GM10266 (cell line): Measurements from ENCODE around the gene EVA1A.

ENCODE experiments used
- DNase-seq: peaks from one replicate; pipeline ENCODE4 v3.0.0; 2012; ENCODE audit errors: extremely low spot score
- TF ChIP-seq, protein P1 (sequence below): IDR thresholded peaks from 2 replicates; pipeline ENCODE4 v1.5.1; 2012; ENCODE audit warnings: mild to moderate bottlenecking, low read depth; ENCODE audit not compliant: control insufficient read depth, insufficient read depth; ENCODE audit errors: missing control alignments

Gene EVA1A

DNA sequence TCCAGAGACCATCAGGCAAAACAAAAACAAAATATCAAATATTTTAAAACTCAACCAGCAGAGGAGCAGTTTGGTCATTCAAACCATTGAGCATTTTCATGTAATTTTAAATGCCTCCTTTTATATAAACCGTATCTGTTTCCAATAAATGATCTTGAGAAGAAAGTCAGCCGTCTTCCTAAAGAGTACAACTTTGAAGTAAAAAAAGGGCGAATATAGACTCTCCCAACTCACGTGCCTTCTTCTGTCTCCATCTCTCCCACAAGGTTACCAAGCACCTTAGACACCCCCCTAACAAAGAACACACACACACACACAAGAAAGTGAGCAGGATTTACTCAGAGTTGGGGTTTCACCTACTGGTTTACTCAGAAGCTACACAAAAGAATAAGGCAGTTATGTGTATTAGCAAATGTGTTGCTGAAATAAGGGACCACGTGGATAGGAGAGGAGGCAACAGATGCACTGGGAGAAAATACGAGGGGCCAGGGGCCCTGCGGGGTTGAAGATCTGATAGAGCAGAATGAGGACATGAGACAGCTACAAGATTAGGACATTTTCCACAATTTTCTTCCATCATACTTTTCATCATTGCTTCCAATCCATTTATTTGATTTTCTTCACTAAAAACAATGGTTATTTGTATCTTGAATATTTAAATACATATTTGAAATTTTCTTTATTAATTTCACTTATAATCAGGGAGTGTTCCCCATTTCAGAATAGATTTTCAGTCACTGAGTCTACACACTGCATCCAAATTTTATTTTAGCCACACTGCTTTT, 45.0 kb downstream of the EVA1A start:
- no peak for DNase-seq
- TF ChIP-seq, protein P1, sequence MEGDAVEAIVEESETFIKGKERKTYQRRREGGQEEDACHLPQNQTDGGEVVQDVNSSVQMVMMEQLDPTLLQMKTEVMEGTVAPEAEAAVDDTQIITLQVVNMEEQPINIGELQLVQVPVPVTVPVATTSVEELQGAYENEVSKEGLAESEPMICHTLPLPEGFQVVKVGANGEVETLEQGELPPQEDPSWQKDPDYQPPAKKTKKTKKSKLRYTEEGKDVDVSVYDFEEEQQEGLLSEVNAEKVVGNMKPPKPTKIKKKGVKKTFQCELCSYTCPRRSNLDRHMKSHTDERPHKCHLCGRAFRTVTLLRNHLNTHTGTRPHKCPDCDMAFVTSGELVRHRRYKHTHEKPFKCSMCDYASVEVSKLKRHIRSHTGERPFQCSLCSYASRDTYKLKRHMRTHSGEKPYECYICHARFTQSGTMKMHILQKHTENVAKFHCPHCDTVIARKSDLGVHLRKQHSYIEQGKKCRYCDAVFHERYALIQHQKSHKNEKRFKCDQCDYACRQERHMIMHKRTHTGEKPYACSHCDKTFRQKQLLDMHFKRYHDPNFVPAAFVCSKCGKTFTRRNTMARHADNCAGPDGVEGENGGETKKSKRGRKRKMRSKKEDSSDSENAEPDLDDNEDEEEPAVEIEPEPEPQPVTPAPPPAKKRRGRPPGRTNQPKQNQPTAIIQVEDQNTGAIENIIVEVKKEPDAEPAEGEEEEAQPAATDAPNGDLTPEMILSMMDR: no peak

DNA sequence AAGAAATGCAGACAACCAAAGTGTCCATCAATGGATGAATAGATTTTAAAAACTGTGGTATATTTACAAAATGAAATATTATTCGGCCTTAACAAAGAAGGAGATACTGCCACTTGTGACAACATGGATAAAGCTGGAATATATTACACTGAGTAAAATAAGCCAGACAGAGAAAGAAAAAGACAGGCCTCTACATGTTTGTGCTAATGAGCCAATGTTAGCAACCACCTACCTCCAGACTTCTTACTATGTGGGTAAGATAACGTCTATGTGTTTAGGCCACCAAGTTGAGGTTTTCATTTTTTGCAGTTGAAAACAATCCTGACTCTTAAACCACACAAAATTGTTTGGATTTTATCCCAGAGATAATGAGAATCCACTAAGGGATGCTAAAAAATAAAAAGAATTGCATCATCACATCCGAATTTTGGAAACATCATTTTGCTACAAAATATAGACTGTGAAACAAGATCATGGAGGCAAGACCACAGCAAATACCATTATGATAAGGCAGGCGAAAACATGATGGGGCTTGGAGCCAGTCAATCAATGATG, 47.0 kb downstream of the EVA1A start:
- TF ChIP-seq, protein P1: no peak
- DNase-seq: no peak

- TF ChIP-seq, protein P1: no peak
- no peak for DNase-seq
Observed at GRCh38 chr2:75512455-75513212, 48.1 kb downstream of the EVA1A start.

- DNase-seq: no peak
- TF ChIP-seq, protein P1: no peak
Observed at GRCh38 chr2:75506101-75506697, 54.5 kb downstream of the EVA1A start.

DNA sequence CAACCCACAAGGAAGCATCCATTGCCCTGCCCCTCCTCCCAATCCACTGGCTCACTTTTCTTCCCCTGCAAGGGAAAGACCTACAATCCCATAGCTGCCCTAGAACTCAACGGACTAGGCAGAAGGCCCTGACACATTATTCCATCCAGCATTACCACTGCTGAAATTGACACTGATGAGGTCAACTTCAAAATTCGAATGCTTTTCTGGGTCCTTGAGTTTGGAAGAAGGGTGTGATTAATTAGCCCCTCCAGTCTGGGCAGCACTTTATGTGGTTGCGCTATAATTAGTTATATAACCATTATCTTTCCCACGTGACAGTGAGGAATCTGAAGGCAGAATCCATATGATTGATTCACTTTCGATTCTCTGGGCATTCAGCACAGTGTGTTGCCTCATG, 55.7 kb downstream of the EVA1A start:
- TF ChIP-seq, protein P1: no peak
- no peak for DNase-seq

- TF ChIP-seq, protein P1: no peak
- DNase-seq: no peak
Observed at GRCh38 chr2:75503048-75503607, 57.6 kb downstream of the EVA1A start.
